T-cell (primary cell): Measurements from ENCODE around the gene SYNDIG1. TPM values are rescaled to one million over a fixed set of nuclear protein-coding genes. Genes with fewer than 3 reads are reported as not detected.

ENCODE experiments used
- ATAC-seq, 4 experiments: fragments of 200-7000 bp in 3 of 4; fragments of 150-1000 bp in 1 of 4; cut with Tn5 transposase; replicated peaks in 1 of 4; 1 replicate in 3 of 4; 2 replicates in 1 of 4; pipeline ENCODE4 v1.10.0; 2021; ENCODE audit warnings: moderate library complexity in 3 of 4, mild to moderate bottlenecking in 2 of 4, moderate number of reproducible peaks in 1 of 4
- CTCF ChIA-PET, 2 donors: fragments of 300-600 bp; sonication (Branson Sonifier 250); formaldehyde crosslinking; loops; one replicate each; lab custom pipeline; 2022; ENCODE audit warnings: antibody characterized with exemption in 2 of 2; lab: Charles Lee
- POLR2A ChIA-PET, 2 donors: fragments of 300-600 bp; sonication (Branson Sonifier 250); formaldehyde crosslinking; loops; one replicate each; lab custom pipeline; 2022; ENCODE audit warnings: antibody characterized with exemption in 2 of 2; lab: Charles Lee
- DNase-seq, 35 experiments: peaks; one replicate each; pipeline versions ENCODE4 v3.0.0 to v3.0.0-alpha.2; 2013 to 2023
- H3K27ac ChIP-seq: one replicate; pipeline ENCODE4 v1.5.1; 2013; ENCODE audit warnings: low read length
- H3K27me3 ChIP-seq, 2 experiments: replicated peaks in 1 of 2; 1 replicate in 1 of 2; 2 replicates in 1 of 2; pipeline versions ENCODE4 v1.6.1 to v1.7.0; 2013; ENCODE audit warnings: low read length in 1 of 2, mixed read lengths in 1 of 2; ENCODE audit not compliant: control insufficient read depth in 2 of 2, insufficient read depth in 2 of 2; ENCODE audit errors: extremely low read depth in 1 of 2
- H3K36me3 ChIP-seq, 2 donors: 1 replicate in 1 of 2; 2 replicates in 1 of 2; pipeline versions ENCODE4 v1.6.1 to v1.7.0; 2013; ENCODE audit warnings: low read length in 1 of 2; ENCODE audit not compliant: control insufficient read depth in 2 of 2, insufficient read depth in 1 of 2; ENCODE audit errors: extremely low read depth in 1 of 2
- H3K4me1 ChIP-seq, 2 experiments: 1 replicate in 1 of 2; 2 replicates in 1 of 2; pipeline versions ENCODE4 v1.6.1 to v1.7.0; 2013; ENCODE audit warnings: low read length in 2 of 2, mixed read lengths in 1 of 2; ENCODE audit not compliant: insufficient read depth in 2 of 2, control insufficient read depth in 1 of 2; ENCODE audit errors: extremely low read depth in 1 of 2
- H3K4me3 ChIP-seq, 2 donors: 1 replicate in 1 of 2; 2 replicates in 1 of 2; pipeline versions ENCODE4 v1.5.1 to v1.7.0; 2013; ENCODE audit warnings: mild to moderate bottlenecking in 2 of 2, low read length in 1 of 2, moderate library complexity in 1 of 2; ENCODE audit not compliant: control insufficient read depth in 1 of 2; ENCODE audit errors: extremely low read depth in 1 of 2
- H3K9me3 ChIP-seq: 2 replicates; pipeline ENCODE4 v1.7.0; 2013
- H3K27ac Mint-ChIP-seq, 2 donors: one replicate each; pipeline ENCODE4 v1.8.0; 2020 to 2021; ENCODE audit warnings: mild to moderate bottlenecking in 2 of 2, mixed read lengths in 2 of 2
- H3K27me3 Mint-ChIP-seq, 2 donors: one replicate each; pipeline ENCODE4 v1.8.0; 2021 to 2022; ENCODE audit warnings: mixed read lengths in 2 of 2
- H3K36me3 Mint-ChIP-seq: one replicate; pipeline ENCODE4 v1.8.0; 2021; ENCODE audit warnings: mixed read lengths
- H3K4me1 Mint-ChIP-seq, 3 donors: one replicate each; pipeline ENCODE4 v1.8.0; 2020 to 2022; ENCODE audit warnings: mixed read lengths in 3 of 3, mild to moderate bottlenecking in 1 of 3
- H3K4me3 Mint-ChIP-seq, 3 donors: one replicate each; pipeline ENCODE4 v1.8.0; 2020 to 2022; ENCODE audit warnings: mild to moderate bottlenecking in 3 of 3, mixed read lengths in 3 of 3, moderate library complexity in 3 of 3
- H3K9me3 Mint-ChIP-seq, 3 donors: one replicate each; pipeline ENCODE4 v1.8.0; 2020 to 2022; ENCODE audit warnings: mixed read lengths in 3 of 3
- WGBS: methylation state at CpG from one replicate; pipeline ENCODE4 v1.1.5; 2013; ENCODE audit warnings: missing lambda C conversion rate; ENCODE audit not compliant: insufficient coverage; 5-methylcytosine and 5-hydroxymethylcytosine counted together
- total RNA-seq, 35 experiments: library from RNA in 6 of 35; stranded (reverse) in 6 of 35; fragments of 120-200 nt in 1 of 35; gene quantifications; one replicate each; pipeline versions ENCODE4 v1.2.1 to v1.2.4 and lab custom pipeline; 2013 to 2026

Gene SYNDIG1
- total RNA-seq, 5 donors from 2014 or later (not counting 1 experiment from before 2014, with no cell fraction given): not detected

- H3K4me3 ChIP-seq: no peak overlapping the region
- Mint-ChIP-seq H3K4me1 (peaks cover 0 to 9% (median 0%) of the 10 kb centered on the region in 3 donors), H3K27me3 (peaks cover 1 to 4% of the 10 kb centered on the region in 2 donors), H3K27ac (no peak overlapping the region), H3K9me3 (no peaks in the 10 kb centered on the region), H3K36me3 (no peaks in the 10 kb centered on the region), H3K4me3 (no peak overlapping the region)
- H3K27me3 ChIP-seq: peaks cover 0 to 18% of the 10 kb centered on the region in 2 experiments
- POLR2A ChIA-PET: no interaction called here
- DNase-seq (no peak), ATAC-seq (no peak)
- H3K36me3 ChIP-seq: no peaks in the 10 kb centered on the region
- no peaks in the 10 kb centered on the region for H3K9me3 ChIP-seq
- H3K4me1 ChIP-seq: no peaks in the 10 kb centered on the region
- no peak overlapping the region for H3K27ac ChIP-seq
- CTCF ChIA-PET: no interaction called here
- WGBS: 81% methylated on average over 7 of the region's 12 CpGs
Measured at GRCh38 chr20:24656391-24656790, 187.0 kb downstream of the SYNDIG1 start.

GRCh38 chr20:24657196-24657595, 187.8 kb downstream of the SYNDIG1 start:
- WGBS: 100% methylated on average over 3 of the region's 8 CpGs
- no peak overlapping the region for H3K27ac Mint-ChIP-seq
- Histone ChIP-seq H3K27me3 (peaks cover 0 to 12% of the 10 kb centered on the region in 2 experiments), H3K36me3 (no peaks in the 10 kb centered on the region), H3K9me3 (no peaks in the 10 kb centered on the region), H3K4me3 (no peak overlapping the region), H3K4me1 (no peaks in the 10 kb centered on the region), H3K27ac (no peak overlapping the region)
- DNase-seq (no peak), ATAC-seq (no peak)
- POLR2A ChIA-PET: no interaction called here
- H3K9me3 Mint-ChIP-seq: no peaks in the 10 kb centered on the region
- H3K4me3 Mint-ChIP-seq: no peak overlapping the region
- peaks cover 1 to 4% of the 10 kb centered on the region in 2 donors for H3K27me3 Mint-ChIP-seq
- CTCF ChIA-PET: no interaction called here
- peaks cover 0 to 9% (median 0%) of the 10 kb centered on the region in 3 donors for H3K4me1 Mint-ChIP-seq
- no peaks in the 10 kb centered on the region for H3K36me3 Mint-ChIP-seq

- Histone ChIP-seq H3K27ac (no peak overlapping the region), H3K27me3 (peaks cover 0 to 5% of the 10 kb centered on the region in 2 experiments), H3K36me3 (no peaks in the 10 kb centered on the region), H3K4me3 (no peak overlapping the region), H3K9me3 (no peaks in the 10 kb centered on the region), H3K4me1 (no peaks in the 10 kb centered on the region)
- Mint-ChIP-seq H3K36me3 (no peaks in the 10 kb centered on the region), H3K27me3 (peaks cover 0 to 4% of the 10 kb centered on the region in 2 donors), H3K4me3 (no peak overlapping the region), H3K4me1 (peaks cover 0 to 9% (median 0%) of the 10 kb centered on the region in 3 donors), H3K9me3 (no peaks in the 10 kb centered on the region), H3K27ac (no peak overlapping the region)
- DNase-seq (no peak), ATAC-seq (no peak)
- ChIA-PET POLR2A (no interaction called here), CTCF (no interaction called here)
- 85% methylated on average over 22 of the region's 27 CpGs for WGBS
Measured at GRCh38 chr20:24657878-24658620, 188.6 kb downstream of the SYNDIG1 start.

GRCh38 chr20:24658920-24659660, 189.7 kb downstream of the SYNDIG1 start:
- 78% methylated on average over 14 of the region's 17 CpGs for WGBS
- POLR2A ChIA-PET: no interaction called here
- Mint-ChIP-seq H3K4me3 (no peak overlapping the region), H3K27me3 (peaks cover 0 to 4% of the 10 kb centered on the region in 2 donors), H3K36me3 (no peaks in the 10 kb centered on the region), H3K9me3 (no peaks in the 10 kb centered on the region), H3K4me1 (peaks cover 0 to 6% (median 0%) of the 10 kb centered on the region in 3 donors), H3K27ac (no peak overlapping the region)
- Histone ChIP-seq H3K27me3 (peaks cover 0 to 2% of the 10 kb centered on the region in 2 experiments), H3K4me3 (no peak overlapping the region), H3K27ac (no peak overlapping the region), H3K36me3 (no peaks in the 10 kb centered on the region), H3K9me3 (no peaks in the 10 kb centered on the region), H3K4me1 (no peaks in the 10 kb centered on the region)
- DNase-seq (no peak), ATAC-seq (no peak)
- CTCF ChIA-PET: no interaction called here

GRCh38 chr20:24659835-24660234, 190.4 kb downstream of the SYNDIG1 start:
- 94% methylated on average over 3 of the region's 6 CpGs for WGBS
- no peaks in the 10 kb centered on the region for H3K4me1 Mint-ChIP-seq
- H3K9me3 ChIP-seq: no peaks in the 10 kb centered on the region

GRCh38 chr20:24660651-24661050, 191.2 kb downstream of the SYNDIG1 start:
- Mint-ChIP-seq H3K4me3 (no peak overlapping the region), H3K9me3 (no peaks in the 10 kb centered on the region), H3K4me1 (no peaks in the 10 kb centered on the region), H3K36me3 (no peaks in the 10 kb centered on the region), H3K27me3 (peaks cover 0 to 4% of the 10 kb centered on the region in 2 donors), H3K27ac (no peak overlapping the region)
- no peaks in the 10 kb centered on the region for H3K36me3 ChIP-seq
- ChIA-PET POLR2A (no interaction called here), CTCF (no interaction called here)
- H3K27me3 ChIP-seq: peaks cover 0 to 2% of the 10 kb centered on the region in 2 experiments
- H3K9me3 ChIP-seq: no peaks in the 10 kb centered on the region
- no peak for ATAC-seq
- WGBS: 84% methylated on average over 8 of the region's 8 CpGs
- H3K4me1 ChIP-seq: no peaks in the 10 kb centered on the region
- no peak for DNase-seq
- no peak overlapping the region for H3K27ac ChIP-seq
- H3K4me3 ChIP-seq: no peak overlapping the region

More at GRCh38 chr20:24659835-24660234, 190.4 kb downstream of the SYNDIG1 start:
- Mint-ChIP-seq H3K4me3 (no peak overlapping the region), H3K27ac (no peak overlapping the region), H3K9me3 (no peaks in the 10 kb centered on the region), H3K36me3 (no peaks in the 10 kb centered on the region), H3K27me3 (peaks cover 0 to 4% of the 10 kb centered on the region in 2 donors)
- H3K4me3 ChIP-seq: no peak overlapping the region
- DNase-seq: no peak
- H3K27me3 ChIP-seq: peaks cover 0 to 2% of the 10 kb centered on the region in 2 experiments
- ChIA-PET CTCF (no interaction called here), POLR2A (no interaction called here)
- no peak for ATAC-seq
- no peak overlapping the region for H3K27ac ChIP-seq
- H3K36me3 ChIP-seq: no peaks in the 10 kb centered on the region
- no peaks in the 10 kb centered on the region for H3K4me1 ChIP-seq
